Left lung (tissue), 10 donors: ENCODE data around the gene PAEP. TPM values are rescaled to one million over a fixed set of nuclear protein-coding genes. Genes with fewer than 3 reads are reported as not detected.
"Not testable (repeated sequence)": the region's sequence is repeated elsewhere in the genome, so short reads cannot be mapped to it uniquely, and the experiment has no call there.

Experiments
- ATAC-seq: fragments of 200-7000 bp; cut with Tn5 transposase; one replicate; pipeline ENCODE4 v1.9.1; 2020; ENCODE audit warnings: moderate library complexity
- DNase-seq, 4 donors: peaks; one replicate each; pipeline ENCODE4 v3.0.0-alpha.2; 2013 to 2020
- H3K27ac ChIP-seq, 2 donors: fragments of 200-600 bp; sonication (generic) in 1 of 2; one replicate each; pipeline versions ENCODE4 v1.5.0 to v1.8.0; 2020 to 2021
- H3K27me3 ChIP-seq, 2 donors: fragments of 200-600 bp; sonication (generic) in 1 of 2; one replicate each; pipeline versions ENCODE4 v1.5.0 to v1.8.0; 2020 to 2021
- H3K36me3 ChIP-seq, 2 donors: fragments of 200-600 bp; sonication (generic) in 1 of 2; one replicate each; pipeline versions ENCODE4 v1.5.0 to v1.8.0; 2020 to 2021
- H3K4me1 ChIP-seq, 2 donors: fragments of 200-600 bp; one replicate each; pipeline ENCODE4 v1.8.0; 2021
- H3K4me3 ChIP-seq, 2 donors: fragments of 200-600 bp; sonication (generic) in 1 of 2; one replicate each; pipeline versions ENCODE4 v1.5.0 to v1.8.0; 2020 to 2021; ENCODE audit warnings: mild to moderate bottlenecking in 1 of 2
- H3K9me3 ChIP-seq, 2 donors: fragments of 200-600 bp; sonication (generic) in 1 of 2; one replicate each; pipeline versions ENCODE4 v1.5.0 to v1.8.0; 2020 to 2021
- CTCF ChIP-seq, 2 donors: fragments of 200-600 bp; sonication (generic) in 1 of 2; IDR thresholded peaks; one replicate each; pipeline versions ENCODE4 v1.5.0 to v1.8.0; 2021; ENCODE audit warnings: antibody characterized with exemption in 2 of 2
- intact Hi-C, 2 donors: fragments of 100-400 bp; cut with DNase I; formaldehyde crosslinking; loops; one replicate each; pipeline versions ENCODE4 v1.11.2 to v1.14.2; 2022
- polyA plus RNA-seq, 6 donors: library from polyadenylated mRNA; unstranded; fragments of 120-200 nt; gene quantifications; one replicate each; pipeline ENCODE4 v1.2.1, GENCODE V29; 2013; ENCODE audit not compliant: insufficient read length in 6 of 6
- total RNA-seq, 2 donors: library from RNA; stranded (reverse); fragmentation: NEBNext Ultra II Directional; extraction: Animal tissue kit (Norgen Biotek cat#: 25700); gene quantifications; one replicate each; pipeline ENCODE4 v1.2.1, GENCODE V29; 2021
- donor health status: DM: no; HTN: yes; CAD: no.
- donor health status: DM: no; HTN: no; CAD: no.

Gene PAEP
- total and polyA plus RNA-seq, 8 donors, result 0.39 to 4.2 TPM; not detected in 6

DNA sequence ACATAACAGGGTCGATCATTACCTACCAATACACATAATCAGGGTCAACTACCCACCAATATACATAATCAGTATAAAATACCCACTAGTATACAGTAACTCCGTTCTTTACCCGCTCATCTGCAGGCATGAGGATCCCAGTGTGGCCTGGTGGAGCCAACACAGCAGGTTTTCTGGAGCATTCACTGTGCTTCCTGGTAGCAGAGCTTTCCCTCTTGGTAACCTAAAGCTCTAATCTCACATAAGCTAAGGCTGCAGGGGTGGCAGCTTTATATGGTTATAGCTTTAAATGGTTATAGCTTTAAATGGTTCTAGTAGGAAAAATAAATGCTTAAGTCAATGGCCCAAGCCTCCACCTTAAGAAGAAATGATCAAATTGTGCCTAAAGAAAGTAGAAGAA is 28.4 kb upstream of the PAEP start:
- DNase-seq (no peak), ATAC-seq (no peak)
- Histone ChIP-seq H3K27ac (no peak overlapping the region), H3K36me3 (no peaks in the 10 kb centered on the region), H3K9me3 (no peaks in the 10 kb centered on the region), H3K4me3 (no peak overlapping the region), H3K27me3 (peaks cover 0 to 32% of the 10 kb centered on the region in 2 donors), H3K4me1 (no peaks in the 10 kb centered on the region)
- TF ChIP-seq CTCF (IDR thresholded peaks at IDR 0.05), result no peak
- intact Hi-C loops, result no loop called here

GRCh38 chr9:135533674-135534073 is 27.9 kb upstream of the PAEP start:
- H3K27me3 ChIP-seq, result peaks cover 0 to 32% of the 10 kb centered on the region in 2 donors
- intact Hi-C loops, result no loop called here
- no peaks in the 10 kb centered on the region for H3K36me3 ChIP-seq
- ATAC-seq, result no peak
- no peak overlapping the region for H3K4me3 ChIP-seq
- H3K4me1 ChIP-seq, result no peaks in the 10 kb centered on the region
- TF ChIP-seq CTCF (IDR thresholded peaks at IDR 0.05), result no peak
- no peaks in the 10 kb centered on the region for H3K9me3 ChIP-seq
- H3K27ac ChIP-seq, result no peak overlapping the region
- DNase-seq, result no peak

DNA sequence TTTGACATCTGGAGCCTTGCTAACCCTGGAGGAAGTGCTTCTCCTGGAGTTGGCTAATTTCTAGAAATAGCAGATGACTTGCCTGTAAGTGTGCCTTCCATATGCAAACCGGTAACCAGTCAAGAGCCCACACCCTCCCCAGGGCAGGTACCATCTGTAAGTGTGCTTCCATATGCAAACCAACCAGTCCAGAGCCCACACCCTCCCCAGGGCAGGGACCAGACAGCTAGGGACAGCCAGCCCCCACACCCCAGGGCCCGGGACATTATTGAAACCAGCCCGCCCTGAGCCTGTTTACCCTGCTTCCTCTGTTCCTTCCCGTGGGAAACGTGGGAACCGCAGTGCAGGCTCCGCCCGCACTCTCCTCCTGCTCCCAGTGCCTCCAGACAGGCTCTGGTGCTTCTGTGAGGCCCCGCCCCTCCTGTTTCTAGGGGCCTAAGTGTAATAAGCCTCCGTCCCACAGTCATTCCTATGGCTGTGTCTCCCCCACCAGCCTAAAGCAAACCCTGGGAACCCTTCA is 27.3 kb upstream of the PAEP start:
- ATAC-seq, H3K9me3 ChIP-seq, H3K27ac ChIP-seq, H3K4me3 ChIP-seq, intact Hi-C loops, H3K4me1 ChIP-seq, H3K36me3 ChIP-seq, DNase-seq: not testable (repeated sequence)
- H3K27me3 ChIP-seq, result peaks cover 0 to 32% of the 10 kb centered on the region in 2 donors

- H3K27ac ChIP-seq, ATAC-seq, H3K9me3 ChIP-seq, intact Hi-C loops, H3K36me3 ChIP-seq, DNase-seq, H3K4me1 ChIP-seq, H3K4me3 ChIP-seq: not testable (repeated sequence)
- peaks cover 0 to 35% of the 10 kb centered on the region in 2 donors for H3K27me3 ChIP-seq
These were observed 26.7 kb upstream of the PAEP start for GRCh38 chr9:135534826-135535225.

- H3K36me3 ChIP-seq, H3K9me3 ChIP-seq, DNase-seq, intact Hi-C loops, H3K27ac ChIP-seq, H3K4me3 ChIP-seq, H3K4me1 ChIP-seq, ATAC-seq: not testable (repeated sequence)
- H3K27me3 ChIP-seq, result peaks cover 0 to 39% of the 10 kb centered on the region in 2 donors
These were observed 25.9 kb upstream of the PAEP start for GRCh38 chr9:135535631-135536030.

- TF ChIP-seq CTCF (IDR thresholded peaks at IDR 0.05), result no peak
- intact Hi-C loops, result no loop called here
- Histone ChIP-seq H3K4me3 (no peak overlapping the region), H3K36me3 (no peaks in the 10 kb centered on the region), H3K27ac (no peak overlapping the region), H3K9me3 (no peaks in the 10 kb centered on the region), H3K4me1 (no peaks in the 10 kb centered on the region), H3K27me3 (peaks cover 0 to 35% of the 10 kb centered on the region in 2 donors)
- ATAC-seq (no peak), DNase-seq (no peak)
These were observed 25.3 kb upstream of the PAEP start for GRCh38 chr9:135536216-135536615.

DNA sequence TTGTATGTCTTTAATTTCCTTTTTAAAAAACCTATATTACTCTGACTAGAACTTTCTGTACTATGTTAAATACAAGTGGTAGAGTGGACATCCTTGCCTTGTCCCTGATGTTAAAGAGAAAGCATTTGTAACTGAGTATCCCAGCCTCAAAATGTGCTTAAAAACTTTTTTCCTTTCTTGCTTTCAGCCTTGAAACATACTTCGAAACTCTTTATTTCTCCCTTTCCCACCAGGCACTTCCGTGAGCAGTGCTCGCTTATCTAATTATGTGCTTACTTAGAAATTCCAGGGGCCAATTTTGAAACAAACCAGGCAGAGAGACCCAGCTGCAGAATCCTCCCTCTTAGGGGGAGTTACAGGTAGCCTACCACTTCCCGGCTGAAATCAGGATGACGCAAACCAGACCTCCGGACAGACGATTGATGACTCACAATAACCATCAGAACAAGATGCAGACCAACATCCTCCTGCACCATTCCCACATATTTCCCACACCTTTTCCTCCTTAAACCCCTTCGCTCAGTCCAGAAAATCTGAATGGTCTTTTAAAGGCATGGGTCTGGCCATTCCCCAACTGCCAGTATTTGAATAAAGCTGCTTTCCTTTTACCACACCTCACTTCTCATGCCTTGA is 18.2 kb upstream of the PAEP start:
- H3K27me3 ChIP-seq, result peaks cover 0 to 14% of the 10 kb centered on the region in 2 donors
- intact Hi-C loops, H3K36me3 ChIP-seq, H3K4me3 ChIP-seq, H3K9me3 ChIP-seq, H3K4me1 ChIP-seq, DNase-seq, H3K27ac ChIP-seq, ATAC-seq: not testable (repeated sequence)
